Activated T-cell treated with anti-CD3 and anti-CD28 coated beads for 1 hour (primary cell): ENCODE data around the gene ACSL5.
"Not testable (repeated sequence)": the region's sequence is repeated elsewhere in the genome, so short reads cannot be mapped to it uniquely, and the experiment has no call there.

Experiments used
- DNase-seq: peaks from one replicate; pipeline ENCODE4 v3.0.0-alpha.2; 2020; ENCODE audit warnings: low read depth

Gene ACSL5

DNA sequence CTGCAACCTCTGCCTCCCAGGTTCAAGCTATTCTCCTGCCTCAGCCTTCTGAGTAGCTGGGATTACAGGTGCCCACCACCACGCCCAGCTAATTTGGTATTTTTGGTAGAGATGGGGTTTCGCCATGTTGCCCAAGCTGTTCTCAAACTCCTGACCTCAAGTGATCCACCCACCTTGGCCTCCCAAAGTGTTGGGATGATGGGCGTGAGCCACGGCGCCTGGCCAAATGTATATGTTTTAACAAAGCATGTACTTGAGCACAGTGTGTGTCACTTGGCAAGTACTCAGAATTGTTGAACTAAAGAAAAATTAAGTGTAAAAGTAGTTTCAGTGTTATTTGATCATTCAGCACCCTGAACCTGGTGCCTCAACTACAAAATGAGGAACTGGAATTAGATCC, 90.2 kb downstream of the ACSL5 start:
- not testable (repeated sequence) for DNase-seq

DNA sequence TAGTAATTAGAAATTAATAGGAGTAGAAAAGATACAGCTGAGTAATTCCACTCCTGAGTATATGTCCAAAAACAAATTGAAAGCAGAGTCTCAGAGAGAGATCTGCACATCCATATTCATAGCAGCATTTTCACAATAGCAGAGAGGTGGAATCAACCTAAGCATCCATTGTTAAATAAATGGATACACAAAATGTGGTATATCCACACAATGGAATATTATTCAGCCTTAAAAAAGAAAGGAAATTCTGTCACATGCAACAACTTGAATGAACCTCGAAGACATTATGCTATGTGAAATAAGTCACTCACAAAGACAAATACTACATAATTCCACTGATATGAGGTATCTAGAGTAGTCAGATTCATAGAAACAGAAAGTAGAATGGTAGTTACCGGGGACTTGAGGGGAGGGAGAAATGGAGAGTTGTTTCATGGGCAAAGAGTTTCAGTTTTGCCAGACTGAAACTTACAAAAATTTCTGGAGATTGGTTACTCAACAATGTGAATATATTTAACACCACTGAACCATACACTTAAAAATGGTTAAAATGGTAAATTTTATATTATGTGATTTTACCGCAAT, 91.5 kb downstream of the ACSL5 start:
- no peak for DNase-seq

- DNase-seq = no peak
Measured at GRCh38 chr10:112466802-112467201, 92.9 kb downstream of the ACSL5 start.

- no peak for DNase-seq
Measured at GRCh38 chr10:112467541-112468075, 93.7 kb downstream of the ACSL5 start.

GRCh38 chr10:112471878-112472487, 98.1 kb downstream of the ACSL5 start:
- DNase-seq = no peak

DNA sequence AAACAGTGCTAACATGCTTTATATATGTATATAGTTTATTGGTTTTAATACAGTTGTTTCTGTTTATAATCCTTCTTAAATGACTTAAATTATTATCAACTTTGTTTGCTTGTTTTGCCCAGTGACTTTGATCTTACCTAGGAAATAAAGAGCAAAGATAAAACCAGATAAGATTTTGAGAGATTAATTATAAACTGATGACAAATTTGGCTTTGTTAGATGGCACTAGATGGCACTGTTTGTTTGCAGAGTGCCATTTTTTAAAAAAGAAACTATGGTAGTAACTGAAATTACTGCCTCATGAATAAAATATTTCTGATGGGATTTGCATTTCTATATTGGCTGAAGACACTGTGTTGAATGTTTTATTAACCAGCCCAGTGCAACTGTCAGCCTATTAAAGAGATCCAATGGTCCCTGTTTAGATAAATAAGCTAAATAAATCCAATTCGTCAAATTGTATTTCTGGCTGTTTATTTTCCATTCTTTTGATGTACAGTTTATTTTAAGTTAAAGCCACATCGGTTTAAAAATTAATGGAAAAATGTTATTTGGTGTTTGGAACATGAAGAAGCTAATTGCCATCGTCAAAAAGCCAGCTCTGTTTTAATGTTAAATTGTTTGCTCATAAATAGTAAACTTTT, 101.8 kb downstream of the ACSL5 start:
- no peak for DNase-seq
